ENCODE results near the gene IGSF3.
"Not testable (repeated sequence)": the region's sequence is repeated elsewhere in the genome, so short reads cannot be mapped to it uniquely, and the experiment has no call there.

DNA sequence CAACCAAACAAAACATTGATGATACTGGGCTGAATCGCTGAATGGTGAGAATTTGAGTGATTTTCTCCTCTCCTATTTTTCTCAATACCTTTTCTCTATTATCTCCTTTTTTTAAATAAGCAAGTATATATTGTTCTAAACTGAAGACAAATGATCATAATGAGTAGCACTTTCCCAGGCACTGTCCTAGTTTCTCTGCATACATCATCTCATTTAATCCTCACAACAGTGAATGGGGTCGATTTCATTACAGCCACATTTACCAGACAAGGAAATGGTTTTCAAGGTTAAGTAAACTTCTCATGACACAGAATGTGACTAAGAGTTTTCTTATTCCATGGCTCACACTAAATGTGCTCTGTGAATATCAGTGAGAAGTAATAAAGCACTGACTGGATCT is 45.0 kb downstream of the IGSF3 start:
- TF ChIP-seq CTCF, POLR2A (IDR thresholded peaks at IDR 0.05): not testable (repeated sequence)
